HepG2 (cell line): ENCODE measurements around the gene RIN3. TPM values are rescaled to one million over a fixed set of nuclear protein-coding genes. Genes with fewer than 3 reads are reported as not detected.

Experiments
- DR1 ChIP-seq: sonication (generic); formaldehyde crosslinking; IDR thresholded peaks from 2 replicates; pipeline ENCODE4 v1.8.0; 2021; ENCODE audit warnings: mild to moderate bottlenecking, missing genetic modification reagents, inconsistent platforms
- HNF1A ChIP-seq, 2 experiments: sonication (generic) in 1 of 2; formaldehyde crosslinking in 1 of 2; IDR thresholded peaks; 2 replicates each; pipeline versions ENCODE4 v1.4.0 to v1.6.1; 2016 to 2020; ENCODE audit warnings: borderline replicate concordance in 1 of 2, low read depth in 1 of 2, mild to moderate bottlenecking in 1 of 2, missing genetic modification reagents in 1 of 2
- HOXA5 ChIP-seq: sonication (generic); formaldehyde crosslinking; IDR thresholded peaks from 2 replicates; pipeline ENCODE4 v1.4.0; 2020; ENCODE audit warnings: missing genetic modification reagents
- RERE ChIP-seq: IDR thresholded peaks from 2 replicates; pipeline ENCODE4 v1.6.1; 2016; ENCODE audit warnings: low read depth, missing genetic modification reagents, missing compliant biosample characterization
- TFAP4 ChIP-seq: sonication (generic); IDR thresholded peaks from 2 replicates; pipeline ENCODE4 v1.6.1; 2016; ENCODE audit warnings: low read depth, borderline replicate concordance
- ZC3H13 ChIP-seq: sonication (generic); formaldehyde crosslinking; IDR thresholded peaks from 2 replicates; pipeline ENCODE4 v1.8.1; 2023; ENCODE audit warnings: mild to moderate bottlenecking, missing genetic modification reagents, moderate library complexity
- ZNF121 ChIP-seq: sonication (generic); formaldehyde crosslinking; IDR thresholded peaks from 2 replicates; pipeline ENCODE4 v1.5.0; 2020; ENCODE audit warnings: mild to moderate bottlenecking, missing genetic modification reagents
- ZNF30 ChIP-seq: sonication (generic); formaldehyde crosslinking; IDR thresholded peaks from 2 replicates; pipeline ENCODE4 v1.5.0; 2020; ENCODE audit warnings: mild to moderate bottlenecking, missing genetic modification reagents
- ZNF329 ChIP-seq: sonication (generic); formaldehyde crosslinking; IDR thresholded peaks from 2 replicates; pipeline ENCODE4 v1.9.0; 2021; ENCODE audit warnings: low read depth, mild to moderate bottlenecking, missing genetic modification reagents
- ZNF333 ChIP-seq: sonication (generic); formaldehyde crosslinking; IDR thresholded peaks from 2 replicates; pipeline ENCODE4 v1.4.0; 2020; ENCODE audit warnings: mild to moderate bottlenecking, missing genetic modification reagents, borderline replicate concordance
- ZNF367 ChIP-seq: sonication (generic); formaldehyde crosslinking; IDR thresholded peaks from 2 replicates; pipeline ENCODE4 v1.4.0; 2020; ENCODE audit warnings: missing genetic modification reagents, borderline replicate concordance
- ZNF451 ChIP-seq: sonication (generic); formaldehyde crosslinking; IDR thresholded peaks from 2 replicates; pipeline ENCODE4 v1.5.0; 2020; ENCODE audit warnings: mild to moderate bottlenecking, missing genetic modification reagents
- ZNF704 ChIP-seq: sonication (generic); formaldehyde crosslinking; IDR thresholded peaks from 2 replicates; pipeline ENCODE4 v1.8.1; 2023; ENCODE audit warnings: mild to moderate bottlenecking, inconsistent platforms, moderate library complexity, missing genetic modification reagents, borderline replicate concordance
- ZNF713 ChIP-seq: sonication (generic); formaldehyde crosslinking; IDR thresholded peaks from 2 replicates; pipeline ENCODE4 v1.4.0; 2020; ENCODE audit warnings: mild to moderate bottlenecking, missing genetic modification reagents
- polyA plus RNA-seq, 8 experiments: library from polyadenylated mRNA; depleted of rRNA in 3 of 8; stranded (reverse) in 7 of 8; unstranded in 1 of 8; fragments of >200 nt; fragmentation: Illumina TruSeq in 4 of 8; extraction: Trizol in 4 of 8; gene quantifications; 2 replicates each; pipeline versions ENCODE4 v1.2.1 to v1.2.3, GENCODE V29; 2011 to 2016; ENCODE audit warnings: low read depth in 4 of 8, missing spikeins in 1 of 8, mixed read lengths in 1 of 8; ENCODE audit not compliant: insufficient read depth in 1 of 8
- total RNA-seq, 5 experiments: library from RNA; depleted of rRNA; stranded (reverse); fragments of >200 nt; fragmentation: Illumina TruSeq; extraction: Trizol; gene quantifications; 2 replicates each; pipeline ENCODE4 v1.2.3, GENCODE V29; 2016; ENCODE audit warnings: low read depth in 1 of 5

The RIN3 gene
- total and polyA plus RNA-seq, 2 of the 13 experiments (the other 11 are each of a cell fraction or from before 2014, with no cell fraction given): 2.3 to 3.6 TPM

GRCh38 chr14:92556863-92557543, 43.4 kb downstream of the RIN3 start (continued):
- TF ChIP-seq ZNF451: 0 out of 2 replicates have a peak, but pooled peaks have one; percentile 23
- no peak for TF ChIP-seq ZNF30 (CRISPR knock-in tag)
- TF ChIP-seq DR1: no peak
- TF ChIP-seq ZNF713 (CRISPR knock-in tag): no peak
- no peak for TF ChIP-seq ZNF329 (CRISPR knock-in tag)
- TF ChIP-seq ZNF367 (CRISPR knock-in tag): no peak
- TF ChIP-seq ZNF333 (CRISPR knock-in tag): no peak
- no peak for TF ChIP-seq HOXA5 (CRISPR knock-in tag)
- TF ChIP-seq ZNF704 (CRISPR knock-in tag): no peak
- TF ChIP-seq TFAP4: peak; percentile 60; the same call in 1 of the 2 replicates
- no peak for TF ChIP-seq HNF1A (IDR thresholded peaks at IDR 0.05; ENCODE audit: low read depth)
- TF ChIP-seq HNF1A (CRISPR knock-in tag; IDR thresholded peaks at IDR 0.05; ENCODE audit: borderline replicate concordance): no peak; the same call in 1 of the 2 replicates
- no peak for TF ChIP-seq ZNF121 (CRISPR knock-in tag)
- no peak for TF ChIP-seq ZC3H13 (CRISPR knock-in tag)
- TF ChIP-seq RERE (CRISPR knock-in tag): no peak
